ENCODE measurements around the gene TNNI3. TPM values are rescaled to one million over a fixed set of nuclear protein-coding genes. Genes with fewer than 3 reads are reported as not detected.

TNNI3 gene
- total and polyA plus RNA-seq, 2 donors (not counting 3 experiments of a cell fraction or from before 2014, with no cell fraction given), result not detected

DNA sequence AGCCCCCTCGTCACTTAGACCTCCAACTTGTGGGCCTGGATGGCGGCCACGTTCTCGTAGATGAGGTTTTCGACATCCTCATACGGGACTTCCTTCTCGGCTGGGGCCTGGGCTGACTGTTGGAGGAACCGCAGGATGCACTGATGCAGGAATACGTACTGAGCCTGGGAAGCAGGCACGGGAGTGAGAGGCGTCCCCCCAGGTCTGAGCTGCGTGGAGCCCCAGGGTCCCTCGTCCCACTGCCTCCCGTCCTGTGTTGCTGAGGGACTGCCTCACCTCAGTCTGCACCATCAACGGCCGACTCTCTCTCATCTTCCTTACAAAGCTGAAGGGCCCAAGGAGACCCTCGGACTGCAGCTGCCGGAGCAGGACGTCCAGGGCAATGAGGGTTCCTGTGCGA is 24.2 kb upstream of the TNNI3 start:
- no peak for FAIRE-seq

More for the DNA sequence above, 24.2 kb upstream of the TNNI3 start:
- ChIA-PET CTCF (interaction anchor here (2.3 kb wide), 1 partner anchor 16 kb away, joined by 6 read pairs; the partner anchor contains the start of gene DNAAF3), POLR2A (no interaction called here)
- peaks cover 8 to 13% of the 10 kb centered on the region in 2 experiments for H3K27me3 ChIP-seq (ENCODE audit: control insufficient read depth in 2 of 2, insufficient read depth in 2 of 2, low read length in 2 of 2)
- H3K4me2 ChIP-seq (ENCODE audit: insufficient read depth, low read length), result no peak overlapping the region
- H3K36me3 ChIP-seq (ENCODE audit: control insufficient read depth in 2 of 2, extremely low read depth in 1 of 2, insufficient read depth in 2 of 2, low read length in 2 of 2), result no peaks in the 10 kb centered on the region
- no peak for DNase-seq (ENCODE audit: low read depth, low spot score)
- no peaks in the 10 kb centered on the region for H3K4me1 ChIP-seq (ENCODE audit: control insufficient read depth, extremely low read depth, insufficient read depth, low read length)
- H3K27ac ChIP-seq (ENCODE audit: insufficient read depth, low read depth, low read length), result no peak overlapping the region
- no peaks in the 10 kb centered on the region for H3K9me1 ChIP-seq (replicated peaks; ENCODE audit: control insufficient read depth, extremely low read depth, insufficient read depth, low read length)
- no peaks in the 10 kb centered on the region for H3K79me2 ChIP-seq (ENCODE audit: control insufficient read depth, insufficient read depth, low read length)
- H3K9me3 ChIP-seq (replicated peaks; ENCODE audit: control insufficient read depth, insufficient read depth, low read length), result no peaks in the 10 kb centered on the region
- intact Hi-C loops (cut with micrococcal nuclease), result no loop called here
- TF ChIP-seq POLR2AphosphoS5 (IDR thresholded peaks at IDR 0.05; ENCODE audit: insufficient read depth, low read depth, low read length) (no peak), JUN (IDR thresholded peaks at IDR 0.05; ENCODE audit: borderline replicate concordance, insufficient read depth, insufficient read length, low read depth) (no peak), EZH2 (IDR thresholded peaks at IDR 0.05; ENCODE audit: borderline replicate concordance, low read depth, low read length, severe bottlenecking) (no peak), MYC (IDR thresholded peaks at IDR 0.05; ENCODE audit: low read depth, low read length) (no peak), POLR2A (IDR thresholded peaks at IDR 0.05; ENCODE audit: low read depth, low read length) (no peak), GATA2 (IDR thresholded peaks at IDR 0.05; ENCODE audit: insufficient read depth, insufficient read length, low read depth, low read length) (no peak), FOS (IDR thresholded peaks at IDR 0.05; ENCODE audit: borderline replicate concordance, insufficient read depth, low read length) (no peak)
- TF ChIP-seq, protein P1, sequence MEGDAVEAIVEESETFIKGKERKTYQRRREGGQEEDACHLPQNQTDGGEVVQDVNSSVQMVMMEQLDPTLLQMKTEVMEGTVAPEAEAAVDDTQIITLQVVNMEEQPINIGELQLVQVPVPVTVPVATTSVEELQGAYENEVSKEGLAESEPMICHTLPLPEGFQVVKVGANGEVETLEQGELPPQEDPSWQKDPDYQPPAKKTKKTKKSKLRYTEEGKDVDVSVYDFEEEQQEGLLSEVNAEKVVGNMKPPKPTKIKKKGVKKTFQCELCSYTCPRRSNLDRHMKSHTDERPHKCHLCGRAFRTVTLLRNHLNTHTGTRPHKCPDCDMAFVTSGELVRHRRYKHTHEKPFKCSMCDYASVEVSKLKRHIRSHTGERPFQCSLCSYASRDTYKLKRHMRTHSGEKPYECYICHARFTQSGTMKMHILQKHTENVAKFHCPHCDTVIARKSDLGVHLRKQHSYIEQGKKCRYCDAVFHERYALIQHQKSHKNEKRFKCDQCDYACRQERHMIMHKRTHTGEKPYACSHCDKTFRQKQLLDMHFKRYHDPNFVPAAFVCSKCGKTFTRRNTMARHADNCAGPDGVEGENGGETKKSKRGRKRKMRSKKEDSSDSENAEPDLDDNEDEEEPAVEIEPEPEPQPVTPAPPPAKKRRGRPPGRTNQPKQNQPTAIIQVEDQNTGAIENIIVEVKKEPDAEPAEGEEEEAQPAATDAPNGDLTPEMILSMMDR (IDR thresholded peaks at IDR 0.05; ENCODE audit: extremely low read depth in 1 of 2, insufficient read depth in 1 of 2, low read depth in 1 of 2, low read length in 2 of 2), result no peak
- TF ChIP-seq, protein P2, sequence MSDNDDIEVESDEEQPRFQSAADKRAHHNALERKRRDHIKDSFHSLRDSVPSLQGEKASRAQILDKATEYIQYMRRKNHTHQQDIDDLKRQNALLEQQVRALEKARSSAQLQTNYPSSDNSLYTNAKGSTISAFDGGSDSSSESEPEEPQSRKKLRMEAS (IDR thresholded peaks at IDR 0.05; ENCODE audit: insufficient read depth, insufficient read length), result no peak
- H4K20me1 ChIP-seq (replicated peaks; ENCODE audit: control insufficient read depth, extremely low read depth, insufficient read depth, low read length), result no peaks in the 10 kb centered on the region
- no peak overlapping the region for H3K9ac ChIP-seq (replicated peaks; ENCODE audit: extremely low read depth, insufficient read depth, low read length)
- no peak overlapping the region for H2AFZ ChIP-seq (ENCODE audit: low read depth, low read length)
- dilution Hi-C loops (cut with MboI; ENCODE audit: extremely low pct_ligation_motif_present, low sequenced_read_pairs), result no loop called here
- H3K4me3 ChIP-seq (replicated peaks in 1 of 3; ENCODE audit: insufficient read depth in 1 of 3, low read depth in 1 of 3, low read length in 3 of 3), result no peak overlapping the region
- BruUV-seq (replicated peaks), result no TSS peak
